Right atrium auricular region (tissue), 2 donors: Measurements from ENCODE around the gene EPN3. TPM values are rescaled to one million over a fixed set of nuclear protein-coding genes. Genes with fewer than 3 reads are reported as not detected.
A peak's percentile ranks its signal among the peaks of the same experiment; 100 is the strongest.

Experiments
- DNase-seq: peaks from one replicate; pipeline ENCODE4 v3.0.0-alpha.2; 2019; ENCODE audit warnings: low spot score
- H3K27ac ChIP-seq, 2 donors: fragments of 200-600 bp; sonication (generic); 1 replicate in 1 of 2; 2 replicates in 1 of 2; pipeline ENCODE4 v1.5.1; 2016 to 2019
- H3K27me3 ChIP-seq, 2 donors: fragments of 200-600 bp; sonication (generic); one replicate each; pipeline versions ENCODE4 v1.5.1 to v1.6.0; 2017 to 2019
- H3K36me3 ChIP-seq: fragments of 200-600 bp; sonication (generic); one replicate; pipeline ENCODE4 v1.5.1; 2016
- H3K4me1 ChIP-seq, 2 donors: fragments of 200-600 bp; sonication (generic); one replicate each; pipeline versions ENCODE4 v1.5.1 to v1.6.0; 2017 to 2019
- H3K4me3 ChIP-seq, 2 donors: fragments of 200-600 bp; sonication (generic); 1 replicate in 1 of 2; 2 replicates in 1 of 2; pipeline ENCODE4 v1.5.1; 2017 to 2019; ENCODE audit warnings: mild to moderate bottlenecking in 1 of 2, moderate library complexity in 1 of 2
- H3K9me3 ChIP-seq, 2 donors: fragments of 200-600 bp; sonication (generic); one replicate each; pipeline ENCODE4 v1.5.1; 2019
- CTCF ChIP-seq, 2 donors: fragments of 200-600 bp; sonication (generic); IDR thresholded peaks; one replicate each; pipeline ENCODE4 v1.5.1; 2019; ENCODE audit warnings: antibody characterized with exemption in 2 of 2
- total RNA-seq, 2 donors: library from RNA; depleted of rRNA; stranded (reverse); fragments of >200 nt; gene quantifications; one replicate each; pipeline ENCODE4 v1.1.0, GENCODE V29; 2016

EPN3 gene
- total RNA-seq, 2 donors from 2014 or later: 4.5 to 13.3 TPM

DNA sequence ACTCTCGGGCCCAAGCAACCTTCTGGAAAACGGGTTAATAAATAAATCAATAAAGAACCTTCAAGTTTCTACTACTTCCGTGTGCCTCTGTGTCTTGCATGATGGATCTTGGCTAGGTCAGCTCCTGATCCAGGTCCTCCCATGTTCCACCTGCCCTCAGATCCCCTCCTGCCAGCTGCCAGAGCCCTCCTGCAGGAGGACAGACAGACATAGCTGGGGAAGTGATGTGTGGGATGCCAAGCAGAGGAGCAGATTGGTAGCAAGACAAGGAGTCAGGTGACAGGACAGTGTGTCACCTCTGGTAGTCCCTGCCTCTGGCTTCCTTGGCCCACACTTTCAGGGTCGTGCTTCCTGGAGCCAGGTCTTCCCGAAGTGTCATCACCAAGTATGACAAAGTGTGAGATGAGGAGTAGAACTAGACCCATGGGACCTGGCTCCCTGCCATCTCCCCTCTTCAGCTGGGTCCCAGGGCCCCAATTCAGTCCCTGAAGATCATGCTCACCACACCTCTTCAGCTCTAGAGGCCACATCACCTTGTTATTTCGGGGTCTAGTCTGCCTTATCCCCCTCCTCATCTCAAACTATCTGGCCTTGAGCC is 1.0 kb upstream of the EPN3 start:
- no peaks in the 10 kb centered on the region for H3K27me3 ChIP-seq
- H3K4me3 ChIP-seq: no peak overlapping the region
- peaks cover 0 to 32% of the 10 kb centered on the region in 2 donors for H3K4me1 ChIP-seq
- peak overlapping the region in 1 of 2 donors; percentile 61 for H3K27ac ChIP-seq
- no peaks in the 10 kb centered on the region for H3K36me3 ChIP-seq
- no peaks in the 10 kb centered on the region for H3K9me3 ChIP-seq
- DNase-seq: no peak
- TF ChIP-seq CTCF (IDR thresholded peaks at IDR 0.05): no peak

- Histone ChIP-seq H3K9me3 (no peaks in the 10 kb centered on the region), H3K4me1 (peaks cover 0 to 32% of the 10 kb centered on the region in 2 donors), H3K27ac (peak overlapping the region; percentile 61 to 85), H3K27me3 (no peaks in the 10 kb centered on the region), H3K4me3 (peak overlapping the region; percentile 39 to 47), H3K36me3 (no peaks in the 10 kb centered on the region)
- DNase-seq: no peak
- TF ChIP-seq CTCF (IDR thresholded peaks at IDR 0.05): no peak
Observed at GRCh38 chr17:50533185-50533584, 650 bp downstream of the EPN3 start.

DNA sequence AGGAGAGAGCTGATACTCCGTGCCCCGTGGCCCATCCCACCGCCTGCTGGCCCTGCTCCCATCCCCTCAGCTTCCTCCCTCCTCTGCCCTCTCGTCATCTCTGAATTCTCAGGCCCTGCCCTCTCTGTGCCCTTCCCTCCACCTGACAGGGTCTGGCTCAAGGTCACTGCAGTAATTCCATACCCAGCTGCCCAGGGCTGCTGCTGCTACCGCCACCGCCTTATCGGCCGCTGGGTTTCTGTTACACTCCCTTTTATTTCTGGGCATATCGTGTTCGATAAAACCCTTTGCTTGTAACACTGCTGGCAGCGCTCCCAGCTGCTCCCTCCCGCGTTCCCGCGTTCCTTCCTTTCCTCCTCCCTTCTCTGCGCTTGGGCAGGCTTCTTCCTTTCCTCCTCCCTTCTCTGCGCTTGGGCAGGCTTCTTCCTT is 1.2 kb downstream of the EPN3 start:
- no peaks in the 10 kb centered on the region for H3K36me3 ChIP-seq
- no peak for DNase-seq
- H3K9me3 ChIP-seq: no peaks in the 10 kb centered on the region
- TF ChIP-seq CTCF (IDR thresholded peaks at IDR 0.05): no peak
- peak overlapping the region; percentile 39 to 47 for H3K4me3 ChIP-seq
- no peaks in the 10 kb centered on the region for H3K27me3 ChIP-seq
- peak overlapping the region; percentile 61 to 85 for H3K27ac ChIP-seq
- H3K4me1 ChIP-seq: peaks cover 0 to 32% of the 10 kb centered on the region in 2 donors

DNA sequence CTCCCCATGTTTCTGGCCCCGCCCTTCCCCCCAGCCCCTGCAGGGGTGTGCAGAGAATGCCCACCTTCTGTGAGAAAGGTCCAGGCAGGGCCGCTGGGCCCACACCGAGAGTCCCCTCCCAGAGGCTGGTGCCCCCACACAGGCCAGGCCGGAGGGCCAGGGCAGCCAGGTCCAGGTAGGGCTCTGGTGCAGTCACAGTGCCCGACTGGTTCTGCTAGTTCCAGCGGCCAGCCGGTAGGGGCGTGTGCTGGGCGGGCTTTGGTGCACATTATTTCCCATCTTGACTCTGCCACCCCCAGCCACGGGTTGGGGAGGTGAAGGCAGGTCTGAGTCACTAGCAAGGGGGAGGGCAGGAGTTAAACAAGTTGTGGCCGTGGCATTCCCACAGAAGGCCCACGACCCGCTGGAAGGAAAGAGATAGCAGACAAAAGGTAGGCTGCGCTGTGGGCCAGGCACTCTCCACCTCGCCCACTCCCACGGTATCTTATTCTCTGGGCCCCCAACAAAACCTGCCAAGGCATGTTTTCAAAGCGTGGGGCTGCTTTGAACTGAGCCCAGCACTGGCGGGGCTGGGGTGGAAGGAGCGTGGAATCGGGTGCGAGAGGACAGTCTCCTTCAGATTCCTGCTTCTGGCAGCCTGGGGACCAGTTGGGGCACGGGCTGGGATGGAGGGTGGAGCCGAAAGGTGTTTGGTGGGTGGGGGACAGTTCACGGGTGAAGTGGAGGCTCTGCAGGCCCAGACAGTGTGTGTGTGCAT is 1.9 kb downstream of the EPN3 start:
- peak overlapping the region; percentile 39 to 47 for H3K4me3 ChIP-seq
- no peaks in the 10 kb centered on the region for H3K27me3 ChIP-seq
- DNase-seq: no peak
- peak overlapping the region; percentile 61 to 85 for H3K27ac ChIP-seq
- H3K9me3 ChIP-seq: no peaks in the 10 kb centered on the region
- H3K4me1 ChIP-seq: peaks cover 0 to 32% of the 10 kb centered on the region in 2 donors
- H3K36me3 ChIP-seq: no peaks in the 10 kb centered on the region
- TF ChIP-seq CTCF (IDR thresholded peaks at IDR 0.05): peak in 1 of 2 donors; percentile 45

GRCh38 chr17:50534979-50535326 is 2.4 kb downstream of the EPN3 start:
- Histone ChIP-seq H3K27me3 (no peaks in the 10 kb centered on the region), H3K4me3 (peak overlapping the region in 1 of 2 donors; percentile 47)

More at GRCh38 chr17:50534979-50535326, 2.4 kb downstream of the EPN3 start:
- Histone ChIP-seq H3K9me3 (no peaks in the 10 kb centered on the region), H3K27ac (peak overlapping the region; percentile 61 to 85), H3K36me3 (no peaks in the 10 kb centered on the region), H3K4me1 (peaks cover 0 to 32% of the 10 kb centered on the region in 2 donors)
- no peak for DNase-seq
- TF ChIP-seq CTCF (IDR thresholded peaks at IDR 0.05): no peak
